Neural cell (in vitro differentiated cells): ENCODE data around the gene NQO1. TPM values are rescaled to one million over a fixed set of nuclear protein-coding genes. Genes with fewer than 3 reads are reported as not detected.

ENCODE experiments used
- H2AFZ ChIP-seq: fragments of 200-600, 300-800 bp; sonication (generic), shearing (Covaris generic); 2 replicates; pipeline ENCODE4 v1.6.0; 2014; ENCODE audit warnings: low read depth, mild to moderate bottlenecking, antibody characterized with exemption, low read length, moderate library complexity
- H3F3A ChIP-seq: fragments of 200-600 bp; shearing (Covaris generic); 2 replicates; pipeline ENCODE4 v1.6.1; 2016; ENCODE audit warnings: mild to moderate bottlenecking, moderate library complexity, mixed read lengths, antibody characterized with exemption, low read length; ENCODE audit not compliant: insufficient read depth, poor library complexity, severe bottlenecking
- H3K27ac ChIP-seq: fragments of 200-600, 300-800 bp; sonication (generic), shearing (Covaris generic); 2 replicates; pipeline ENCODE4 v1.5.1; 2014; ENCODE audit warnings: mild to moderate bottlenecking, low read length, moderate library complexity
- H3K27me3 ChIP-seq: fragments of 300-800, 200-600 bp; sonication (generic), shearing (Covaris generic); 2 replicates; pipeline ENCODE4 v1.6.0; 2014; ENCODE audit warnings: mild to moderate bottlenecking, low read depth, low read length, moderate library complexity; ENCODE audit not compliant: insufficient read depth
- H3K36me3 ChIP-seq: fragments of 300-800, 200-600 bp; sonication (generic), shearing (Covaris generic); 2 replicates; pipeline ENCODE4 v1.5.1; 2014; ENCODE audit warnings: mild to moderate bottlenecking, antibody characterized with exemption, low read length, moderate library complexity; ENCODE audit not compliant: insufficient read depth
- H3K4me2 ChIP-seq: fragments of 300-800, 200-600 bp; sonication (generic), shearing (Covaris generic); 2 replicates; pipeline ENCODE4 v1.6.0; 2014; ENCODE audit warnings: mild to moderate bottlenecking, low read length
- H3K4me3 ChIP-seq: fragments of 300-800, 200-600 bp; sonication (generic), shearing (Covaris generic); 2 replicates; pipeline ENCODE4 v1.5.1; 2014; ENCODE audit warnings: mild to moderate bottlenecking, low read length, moderate library complexity
- H3K79me2 ChIP-seq: fragments of 200-600 bp; shearing (Covaris generic); replicated peaks from 2 replicates; pipeline ENCODE4 v1.6.0; 2014; ENCODE audit warnings: mild to moderate bottlenecking, low read length, moderate library complexity; ENCODE audit not compliant: insufficient read depth
- H3K9ac ChIP-seq: fragments of 300-800, 200-600 bp; sonication (generic), shearing (Covaris generic); 2 replicates; pipeline ENCODE4 v1.6.1; 2016; ENCODE audit warnings: mild to moderate bottlenecking, low read length, mixed read lengths
- H3K9me2 ChIP-seq: fragments of 200-600 bp; shearing (Covaris generic); 2 replicates; pipeline ENCODE4 v1.6.1; 2016; ENCODE audit warnings: mild to moderate bottlenecking, low read length, mixed read lengths; ENCODE audit not compliant: insufficient read depth
- H3K9me3 ChIP-seq: fragments of 200-600, 300-800 bp; sonication (generic), shearing (Covaris generic); 2 replicates; pipeline ENCODE4 v1.6.1; 2016; ENCODE audit warnings: mild to moderate bottlenecking, mixed run types, low read length, moderate library complexity, mixed read lengths
- H4K20me1 ChIP-seq: fragments of 200-600 bp; shearing (Covaris generic); 2 replicates; pipeline ENCODE4 v1.6.1; 2016; ENCODE audit warnings: mild to moderate bottlenecking, mixed run types; ENCODE audit not compliant: insufficient read depth
- CTCF ChIP-seq: fragments of 450-650 bp; IDR thresholded peaks from 2 replicates; pipeline ENCODE4 v1.5.1; 2014; ENCODE audit warnings: antibody characterized with exemption, mild to moderate bottlenecking, moderate library complexity; ENCODE audit not compliant: poor library complexity, severe bottlenecking
- EP300 ChIP-seq: fragments of 450-650 bp; conservative IDR thresholded peaks from 2 replicates; pipeline ENCODE4 v1.6.1; 2014; ENCODE audit warnings: antibody characterized with exemption, mild to moderate bottlenecking, moderate library complexity; ENCODE audit not compliant: poor library complexity, severe bottlenecking
- EZH2 ChIP-seq: fragments of 200-600, 300-800 bp; shearing (Covaris generic), sonication (generic); IDR thresholded peaks from 2 replicates; pipeline ENCODE4 v1.6.1; 2014; ENCODE audit warnings: antibody characterized with exemption, low read length, borderline replicate concordance, mild to moderate bottlenecking; ENCODE audit not compliant: insufficient read depth, poor library complexity, severe bottlenecking
- MXI1 ChIP-seq: fragments of 450-650 bp; conservative IDR thresholded peaks from 2 replicates; pipeline ENCODE4 v1.6.1; 2014; ENCODE audit warnings: antibody characterized with exemption, mild to moderate bottlenecking; ENCODE audit not compliant: poor library complexity, severe bottlenecking
- POLR2AphosphoS5 ChIP-seq: IDR thresholded peaks from 2 replicates; pipeline ENCODE4 v1.6.1; 2012
- RAD21 ChIP-seq: fragments of 450-650 bp; conservative IDR thresholded peaks from 2 replicates; pipeline ENCODE4 v1.6.1; 2014; ENCODE audit warnings: antibody characterized with exemption, mild to moderate bottlenecking, moderate library complexity
- SMC3 ChIP-seq: fragments of 450-650 bp; conservative IDR thresholded peaks from 2 replicates; pipeline ENCODE4 v1.6.1; 2014; ENCODE audit warnings: antibody characterized with exemption, mild to moderate bottlenecking, moderate library complexity; ENCODE audit not compliant: poor library complexity
- TAF1 ChIP-seq: IDR thresholded peaks from 2 replicates; pipeline ENCODE4 v1.6.1; 2012; ENCODE audit warnings: low read depth
- polyA plus RNA-seq: library from polyadenylated mRNA; depleted of rRNA; stranded (reverse); fragments of >200 nt; gene quantifications from 2 replicates; pipeline ENCODE4 v1.2.3, GENCODE V29; 2014
- TF ChIP-seq, protein P1 (sequence below): IDR thresholded peaks from 2 replicates; pipeline ENCODE4 v1.6.1; 2012; ENCODE audit warnings: borderline replicate concordance

Gene NQO1
- polyA plus RNA-seq, 1 donor from 2014 or later: 5.1 TPM

DNA sequence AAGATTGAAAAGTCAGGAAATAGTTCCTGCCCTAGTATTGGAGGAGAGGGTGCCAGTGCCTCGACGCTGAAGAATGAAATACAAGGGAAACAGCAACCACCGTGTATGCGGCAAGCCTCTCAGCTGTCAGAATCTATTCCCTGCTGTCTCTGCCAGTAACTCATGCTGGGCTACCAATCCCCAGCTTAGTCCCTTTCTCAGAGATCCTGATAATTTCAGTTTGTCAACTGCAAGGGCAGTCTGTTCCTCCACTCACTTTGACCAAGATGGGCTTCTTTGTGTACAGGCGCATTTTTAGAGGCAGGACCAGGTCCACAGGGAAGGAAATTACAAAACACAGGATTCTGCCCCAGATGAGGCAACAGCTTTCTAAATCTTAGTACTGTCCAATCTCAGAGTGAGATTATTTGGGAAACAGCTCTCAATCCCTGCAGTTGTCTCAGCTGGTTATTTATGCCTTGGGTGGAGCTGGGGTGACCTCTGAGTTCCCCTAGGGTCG lies 1.3 kb downstream of the NQO1 start:
- no peak overlapping the region for H3K4me2 ChIP-seq
- H3K9me3 ChIP-seq: no peaks in the 10 kb centered on the region
- H3K27me3 ChIP-seq: no peaks in the 10 kb centered on the region
- H3K27ac ChIP-seq: no peak overlapping the region
- no peak overlapping the region for H3K4me3 ChIP-seq
- no peaks in the 10 kb centered on the region for H3K79me2 ChIP-seq
- H3K9me2 ChIP-seq: no peaks in the 10 kb centered on the region
- H4K20me1 ChIP-seq: no peaks in the 10 kb centered on the region
- H2AFZ ChIP-seq: no peak overlapping the region
- TF ChIP-seq TAF1 (no peak), EP300 (no peak), RAD21 (no peak), CTCF (no peak), POLR2AphosphoS5 (no peak), MXI1 (no peak), EZH2 (no peak), SMC3 (no peak)
- TF ChIP-seq, protein P1, sequence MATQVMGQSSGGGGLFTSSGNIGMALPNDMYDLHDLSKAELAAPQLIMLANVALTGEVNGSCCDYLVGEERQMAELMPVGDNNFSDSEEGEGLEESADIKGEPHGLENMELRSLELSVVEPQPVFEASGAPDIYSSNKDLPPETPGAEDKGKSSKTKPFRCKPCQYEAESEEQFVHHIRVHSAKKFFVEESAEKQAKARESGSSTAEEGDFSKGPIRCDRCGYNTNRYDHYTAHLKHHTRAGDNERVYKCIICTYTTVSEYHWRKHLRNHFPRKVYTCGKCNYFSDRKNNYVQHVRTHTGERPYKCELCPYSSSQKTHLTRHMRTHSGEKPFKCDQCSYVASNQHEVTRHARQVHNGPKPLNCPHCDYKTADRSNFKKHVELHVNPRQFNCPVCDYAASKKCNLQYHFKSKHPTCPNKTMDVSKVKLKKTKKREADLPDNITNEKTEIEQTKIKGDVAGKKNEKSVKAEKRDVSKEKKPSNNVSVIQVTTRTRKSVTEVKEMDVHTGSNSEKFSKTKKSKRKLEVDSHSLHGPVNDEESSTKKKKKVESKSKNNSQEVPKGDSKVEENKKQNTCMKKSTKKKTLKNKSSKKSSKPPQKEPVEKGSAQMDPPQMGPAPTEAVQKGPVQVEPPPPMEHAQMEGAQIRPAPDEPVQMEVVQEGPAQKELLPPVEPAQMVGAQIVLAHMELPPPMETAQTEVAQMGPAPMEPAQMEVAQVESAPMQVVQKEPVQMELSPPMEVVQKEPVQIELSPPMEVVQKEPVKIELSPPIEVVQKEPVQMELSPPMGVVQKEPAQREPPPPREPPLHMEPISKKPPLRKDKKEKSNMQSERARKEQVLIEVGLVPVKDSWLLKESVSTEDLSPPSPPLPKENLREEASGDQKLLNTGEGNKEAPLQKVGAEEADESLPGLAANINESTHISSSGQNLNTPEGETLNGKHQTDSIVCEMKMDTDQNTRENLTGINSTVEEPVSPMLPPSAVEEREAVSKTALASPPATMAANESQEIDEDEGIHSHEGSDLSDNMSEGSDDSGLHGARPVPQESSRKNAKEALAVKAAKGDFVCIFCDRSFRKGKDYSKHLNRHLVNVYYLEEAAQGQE: no peak
- H3K9ac ChIP-seq: no peak overlapping the region
- no peaks in the 10 kb centered on the region for H3F3A ChIP-seq
- H3K36me3 ChIP-seq: no peaks in the 10 kb centered on the region

GRCh38 chr16:69724414-69724873 lies 1.9 kb downstream of the NQO1 start:
- no peaks in the 10 kb centered on the region for H3F3A ChIP-seq
- no peaks in the 10 kb centered on the region for H3K27me3 ChIP-seq
- H2AFZ ChIP-seq: no peak overlapping the region
- no peak overlapping the region for H3K9ac ChIP-seq
- H3K79me2 ChIP-seq: no peaks in the 10 kb centered on the region
- H3K4me3 ChIP-seq: no peak overlapping the region
- TF ChIP-seq EP300 (no peak), MXI1 (no peak), RAD21 (no peak), SMC3 (no peak), EZH2 (no peak), TAF1 (no peak), POLR2AphosphoS5 (no peak), CTCF (no peak)
- TF ChIP-seq, protein P1: no peak
- no peaks in the 10 kb centered on the region for H3K36me3 ChIP-seq
- H3K9me3 ChIP-seq: no peaks in the 10 kb centered on the region
- H4K20me1 ChIP-seq: no peaks in the 10 kb centered on the region
- no peak overlapping the region for H3K4me2 ChIP-seq
- no peak overlapping the region for H3K27ac ChIP-seq
- H3K9me2 ChIP-seq: no peaks in the 10 kb centered on the region
